ENCODE measurements around the gene LCN1. TPM values are rescaled to one million over a fixed set of nuclear protein-coding genes. Genes with fewer than 3 reads are reported as not detected.

LCN1 gene
- polyA plus RNA-seq, 4 donors, result not detected

- Histone ChIP-seq H3K27me3 (ENCODE audit: control insufficient read depth in 3 of 3, insufficient read depth in 3 of 3, low read length in 3 of 3) (peaks cover 0 to 5% (median 3%) of the 10 kb centered on the region in 3 donors), H3K36me3 (ENCODE audit: control insufficient read depth in 3 of 3, insufficient read depth in 2 of 3, low read depth in 1 of 3, low read length in 3 of 3) (no peaks in the 10 kb centered on the region), H3K9me3 (ENCODE audit: control insufficient read depth in 2 of 2, insufficient read depth in 1 of 2, low read depth in 1 of 2, low read length in 1 of 2) (no peaks in the 10 kb centered on the region), H3K27ac (ENCODE audit: low read depth in 1 of 3, low read length in 2 of 3) (no peak overlapping the region), H3K4me3 (ENCODE audit: low read depth in 1 of 3, low read length in 3 of 3) (no peak overlapping the region), H3K4me1 (ENCODE audit: control insufficient read depth in 3 of 3, insufficient read depth in 2 of 3, low read depth in 1 of 3, low read length in 2 of 3) (no peaks in the 10 kb centered on the region)
- 86 to 93% (median 88%) methylated on average over 2 of the region's 2 CpGs for WGBS, 3 donors
- no peak for FAIRE-seq
- no peak for DNase-seq
These were observed 51.0 kb downstream of the LCN1 start for GRCh38 chr9:135572233-135572632.

- WGBS, 3 donors, result 79 to 89% (median 88%) methylated on average over 1 of the region's 1 CpG
- no peak overlapping the region for H3K27ac ChIP-seq (ENCODE audit: low read depth in 1 of 3, low read length in 2 of 3)
These were observed 51.9 kb downstream of the LCN1 start for GRCh38 chr9:135573124-135573523.

GRCh38 chr9:135574331-135574730, 53.1 kb downstream of the LCN1 start:
- no peak overlapping the region for H3K27ac ChIP-seq (ENCODE audit: low read depth in 1 of 3, low read length in 2 of 3)
- DNase-seq (no peak), FAIRE-seq (no peak)
- no peaks in the 10 kb centered on the region for H3K36me3 ChIP-seq (ENCODE audit: control insufficient read depth in 3 of 3, insufficient read depth in 2 of 3, low read depth in 1 of 3, low read length in 3 of 3)
- H3K27me3 ChIP-seq (ENCODE audit: control insufficient read depth in 3 of 3, insufficient read depth in 3 of 3, low read length in 3 of 3), result peaks cover 0 to 3% (median 0%) of the 10 kb centered on the region in 3 donors
- 65 to 77% (median 72%) methylated on average over 14 of the region's 14 CpGs for WGBS, 3 donors
- H3K4me1 ChIP-seq (ENCODE audit: control insufficient read depth in 3 of 3, insufficient read depth in 2 of 3, low read depth in 1 of 3, low read length in 2 of 3), result no peaks in the 10 kb centered on the region
- H3K4me3 ChIP-seq (ENCODE audit: low read depth in 1 of 3, low read length in 3 of 3), result no peak overlapping the region
- H3K9me3 ChIP-seq (ENCODE audit: control insufficient read depth in 2 of 2, insufficient read depth in 1 of 2, low read depth in 1 of 2, low read length in 1 of 2), result no peaks in the 10 kb centered on the region

More at GRCh38 chr9:135573124-135573523, 51.9 kb downstream of the LCN1 start:
- FAIRE-seq (no peak), DNase-seq (no peak)
- no peaks in the 10 kb centered on the region for H3K9me3 ChIP-seq (ENCODE audit: control insufficient read depth in 2 of 2, insufficient read depth in 1 of 2, low read depth in 1 of 2, low read length in 1 of 2)
- no peak overlapping the region for H3K4me3 ChIP-seq (ENCODE audit: low read depth in 1 of 3, low read length in 3 of 3)
- peaks cover 0 to 5% (median 3%) of the 10 kb centered on the region in 3 donors for H3K27me3 ChIP-seq (ENCODE audit: control insufficient read depth in 3 of 3, insufficient read depth in 3 of 3, low read length in 3 of 3)
- H3K4me1 ChIP-seq (ENCODE audit: control insufficient read depth in 3 of 3, insufficient read depth in 2 of 3, low read depth in 1 of 3, low read length in 2 of 3), result no peaks in the 10 kb centered on the region
- H3K36me3 ChIP-seq (ENCODE audit: control insufficient read depth in 3 of 3, insufficient read depth in 2 of 3, low read depth in 1 of 3, low read length in 3 of 3), result no peaks in the 10 kb centered on the region

- no peaks in the 10 kb centered on the region for H3K9me3 ChIP-seq (ENCODE audit: control insufficient read depth in 2 of 2, insufficient read depth in 1 of 2, low read depth in 1 of 2, low read length in 1 of 2)
- WGBS, 3 donors, result 87 to 92% (median 90%) methylated on average over 14 to 15 of the region's 15 CpGs
- no peaks in the 10 kb centered on the region for H3K4me1 ChIP-seq (ENCODE audit: control insufficient read depth in 3 of 3, insufficient read depth in 2 of 3, low read depth in 1 of 3, low read length in 2 of 3)
- DNase-seq (no peak), FAIRE-seq (no peak)
- H3K4me3 ChIP-seq (ENCODE audit: low read depth in 1 of 3, low read length in 3 of 3), result no peak overlapping the region
- no peak overlapping the region for H3K27ac ChIP-seq (ENCODE audit: low read depth in 1 of 3, low read length in 2 of 3)
- H3K36me3 ChIP-seq (ENCODE audit: control insufficient read depth in 3 of 3, insufficient read depth in 2 of 3, low read depth in 1 of 3, low read length in 3 of 3), result no peaks in the 10 kb centered on the region
- peaks cover 0 to 3% (median 0%) of the 10 kb centered on the region in 3 donors for H3K27me3 ChIP-seq (ENCODE audit: control insufficient read depth in 3 of 3, insufficient read depth in 3 of 3, low read length in 3 of 3)
These were observed 53.7 kb downstream of the LCN1 start for GRCh38 chr9:135574943-135575342.

Other genes with a start within 250 kb of the LCN1 start
- 10 to 100 TPM in 2 of 4 donors, 1 to 10 TPM in 2; 6.5 to 16.6 (median 10.0) TPM for gene PPP1R26, start 41.7 kb upstream of the LCN1 start, polyA plus RNA-seq
- gene MRPS2, start 20.8 kb upstream of the LCN1 start, polyA plus RNA-seq, result 10 to 100 TPM; 32.4 to 65.9 (median 41.6) TPM
- under 1 TPM in 1 of 4 donors, not detected in 3; 0.09 TPM for gene OBP2A, start 24.7 kb downstream of the LCN1 start, polyA plus RNA-seq
- not detected for gene PAEP, start 40.3 kb downstream of the LCN1 start, polyA plus RNA-seq
- gene GLT6D1, start 118.1 kb downstream of the LCN1 start, polyA plus RNA-seq, result not detected
- not detected for gene LCN9, start 141.9 kb downstream of the LCN1 start, polyA plus RNA-seq
- gene SOHLH1, start 178.0 kb downstream of the LCN1 start, polyA plus RNA-seq, result not detected
- gene KCNT1, start 180.7 kb downstream of the LCN1 start, polyA plus RNA-seq, result under 1 TPM in 2 of 4 donors, not detected in 2; 0.22 to 0.25 TPM

All from small intestine (tissue), 7 donors.